Gastrocnemius medialis (tissue), 4 donors: ENCODE measurements around the gene OR9A2.

ENCODE experiments used
- CTCF ChIP-seq, 5 experiments: fragments of 450-650 bp in 3 of 5; fragments of 200-600 bp in 2 of 5; sonication (generic) in 2 of 5; IDR thresholded peaks in 4 of 5; conservative IDR thresholded peaks in 1 of 5; 1 replicate in 4 of 5; 2 replicates in 1 of 5; pipeline ENCODE4 v1.5.1; 2016 to 2019; ENCODE audit warnings: antibody characterized with exemption in 5 of 5, mild to moderate bottlenecking in 3 of 5, moderate library complexity in 3 of 5
- POLR2A ChIP-seq, 2 donors: fragments of 450-650 bp; IDR thresholded peaks; one replicate each; pipeline ENCODE4 v1.6.1; 2017; ENCODE audit warnings: antibody characterized with exemption in 2 of 2, mild to moderate bottlenecking in 2 of 2, moderate library complexity in 2 of 2

GRCh38 chr7:143048827-143049226 lies 21.9 kb upstream of the OR9A2 start:
- no peak for TF ChIP-seq POLR2A (IDR thresholded peaks at IDR 0.05)
- TF ChIP-seq CTCF (IDR thresholded peaks at IDR 0.05 in 4 of 5, conservative IDR thresholded peaks at IDR 0.05 in 1 of 5): no peak
